HG03097 (cell line): ENCODE measurements around the gene DTNB.

Source experiments
- ATAC-seq: cut with Tn5 transposase; IDR thresholded peaks from one replicate; pipeline ENCODE4 v1.9.1; 2021; ENCODE audit not compliant: unreplicated experiment, low FRiP score

Gene DTNB

DNA sequence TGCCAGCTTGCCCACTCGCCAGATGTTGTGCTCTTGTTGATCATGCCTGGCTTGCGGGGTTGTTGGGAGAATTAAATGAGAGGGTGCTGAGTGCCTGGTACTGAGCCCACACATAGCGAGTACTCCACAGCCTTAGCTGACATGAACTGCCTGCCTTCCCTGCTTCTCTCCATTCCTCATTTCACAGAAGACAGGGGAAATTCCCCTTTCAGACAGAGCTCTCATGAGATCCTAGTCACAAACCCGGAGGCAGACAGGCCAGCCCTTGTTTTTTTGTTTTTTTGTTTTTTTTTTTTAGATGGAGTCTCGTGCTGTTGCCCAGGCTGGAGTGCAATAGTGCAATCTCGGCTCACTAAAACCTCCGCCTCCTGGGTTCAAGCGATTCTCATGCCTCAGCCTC, 314.5 kb downstream of the DTNB start:
- no peak for ATAC-seq

DNA sequence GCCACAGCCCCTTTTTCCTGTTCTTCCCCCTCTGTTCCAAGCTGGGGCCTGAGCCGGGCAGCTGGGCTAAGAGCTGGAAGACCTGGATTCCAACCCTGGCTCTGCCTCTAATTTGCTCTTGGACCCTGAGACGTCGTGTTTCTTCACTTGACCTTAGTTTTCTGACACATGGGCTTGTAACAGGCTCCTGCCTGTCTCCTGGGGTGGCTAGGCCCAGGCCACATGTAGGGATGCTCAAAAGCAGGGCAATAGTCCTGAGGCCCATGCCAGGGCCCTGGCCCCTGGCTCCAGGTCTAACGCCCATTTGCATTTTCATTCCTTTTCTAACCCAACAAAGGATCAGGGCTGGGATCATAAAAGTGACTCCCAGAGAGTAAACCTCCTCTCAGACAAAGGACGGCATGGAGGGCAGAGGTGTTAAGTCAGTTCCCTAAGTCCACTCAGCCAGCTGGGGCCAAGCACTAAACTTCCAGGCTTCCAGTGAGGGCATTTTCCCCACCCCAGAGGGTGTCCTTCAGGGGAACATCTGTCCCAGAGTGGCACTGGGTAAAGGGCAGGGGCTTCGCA, 315.0 kb downstream of the DTNB start:
- ATAC-seq = no peak

DNA sequence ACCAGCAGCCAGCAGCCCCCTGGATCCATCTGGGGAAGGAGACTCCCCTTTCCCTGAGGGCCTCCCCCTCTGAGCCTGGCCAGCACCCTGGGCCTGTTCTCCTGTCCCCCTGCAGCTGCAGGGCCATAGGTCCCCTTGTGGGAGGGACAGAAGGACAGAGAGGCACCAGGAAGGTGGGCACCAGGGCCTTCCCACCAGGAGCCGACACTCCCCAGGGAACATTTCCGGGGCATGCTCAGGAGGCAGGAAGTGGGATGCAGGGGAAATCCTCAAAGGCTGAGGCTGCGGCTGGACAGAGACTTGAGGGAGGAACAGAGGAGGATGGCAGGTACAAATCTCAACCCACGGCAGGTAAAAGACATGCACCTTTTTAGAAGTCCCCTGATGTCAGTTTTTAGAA, 317.3 kb downstream of the DTNB start:
- ATAC-seq = no peak

DNA sequence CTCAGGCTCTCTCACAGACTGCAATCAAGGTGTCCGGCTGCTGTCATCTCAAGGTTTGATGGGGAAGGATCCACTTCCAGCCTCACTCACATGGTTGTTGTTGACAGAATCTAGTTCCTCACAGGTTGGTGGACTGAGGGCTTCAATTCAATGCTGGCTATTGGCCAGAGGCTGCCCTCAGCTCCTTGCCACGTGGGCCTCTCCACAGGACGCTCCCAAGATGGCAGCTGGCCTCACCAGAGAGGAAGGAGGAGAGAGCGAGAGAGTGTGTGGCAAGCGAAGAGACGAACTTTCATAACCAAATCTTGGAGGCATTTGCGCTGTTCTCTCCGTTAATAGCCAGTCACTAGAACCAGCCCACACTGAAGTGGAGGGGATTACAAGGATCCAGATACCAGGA, 318.1 kb downstream of the DTNB start:
- ATAC-seq = no peak

DNA sequence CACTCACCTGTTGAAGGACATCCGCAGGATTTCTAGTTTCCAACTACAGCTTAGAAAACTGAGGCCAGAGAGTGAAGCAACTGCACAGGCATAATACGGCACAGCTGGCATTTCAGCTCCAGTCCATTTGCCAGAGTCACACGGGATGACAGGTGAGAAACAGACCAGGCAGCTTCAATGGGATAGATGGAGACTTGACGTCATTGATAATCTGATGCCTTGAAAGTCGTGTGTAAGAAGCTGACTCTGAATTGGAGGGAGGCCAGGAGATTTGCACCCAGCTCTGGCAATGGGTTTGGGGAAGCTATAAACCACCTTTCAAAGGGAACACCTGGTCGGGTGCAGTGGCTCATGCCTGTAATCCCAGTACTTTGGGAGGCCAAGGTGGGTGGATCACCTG, 319.3 kb downstream of the DTNB start:
- ATAC-seq = no peak

DNA sequence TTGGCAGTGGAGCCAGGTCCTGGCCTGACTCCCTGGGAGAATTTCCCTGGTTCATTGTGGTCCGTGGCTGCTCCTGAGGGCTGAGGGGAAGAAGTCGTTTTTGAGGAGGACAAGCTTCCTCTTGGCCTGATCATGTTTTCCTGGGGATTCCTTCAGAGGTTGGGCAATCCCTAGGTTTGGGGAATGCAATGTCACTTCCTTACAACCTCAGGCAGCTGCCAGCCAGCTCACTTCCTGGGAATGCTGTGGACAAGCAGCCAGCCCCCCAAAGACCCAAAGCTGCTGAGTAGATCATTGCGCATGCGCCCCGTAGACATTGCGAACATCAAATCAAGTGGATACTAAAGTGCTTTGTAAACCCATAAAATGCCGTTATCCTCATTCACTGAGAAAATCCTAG, 324.0 kb downstream of the DTNB start:
- no peak for ATAC-seq

DNA sequence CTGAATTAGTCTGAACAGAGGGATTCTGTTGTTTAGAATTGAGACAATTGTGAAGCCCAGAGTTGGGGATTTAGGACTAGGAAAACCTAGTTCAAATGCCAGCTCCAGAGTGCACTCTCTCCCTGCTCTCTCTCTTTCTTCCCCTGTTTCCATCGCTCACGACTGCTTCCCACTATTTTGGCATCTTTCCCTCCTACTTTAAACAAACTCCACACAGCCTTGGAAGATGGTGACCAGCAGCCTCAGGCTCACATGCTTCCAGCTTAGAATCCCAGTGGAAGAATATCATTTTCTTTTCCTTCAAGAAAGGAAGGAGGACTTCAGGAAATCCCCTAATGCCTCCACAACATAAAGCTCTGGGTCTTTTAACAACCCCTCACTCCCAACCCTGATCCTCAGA, 325.5 kb downstream of the DTNB start:
- no peak for ATAC-seq

DNA sequence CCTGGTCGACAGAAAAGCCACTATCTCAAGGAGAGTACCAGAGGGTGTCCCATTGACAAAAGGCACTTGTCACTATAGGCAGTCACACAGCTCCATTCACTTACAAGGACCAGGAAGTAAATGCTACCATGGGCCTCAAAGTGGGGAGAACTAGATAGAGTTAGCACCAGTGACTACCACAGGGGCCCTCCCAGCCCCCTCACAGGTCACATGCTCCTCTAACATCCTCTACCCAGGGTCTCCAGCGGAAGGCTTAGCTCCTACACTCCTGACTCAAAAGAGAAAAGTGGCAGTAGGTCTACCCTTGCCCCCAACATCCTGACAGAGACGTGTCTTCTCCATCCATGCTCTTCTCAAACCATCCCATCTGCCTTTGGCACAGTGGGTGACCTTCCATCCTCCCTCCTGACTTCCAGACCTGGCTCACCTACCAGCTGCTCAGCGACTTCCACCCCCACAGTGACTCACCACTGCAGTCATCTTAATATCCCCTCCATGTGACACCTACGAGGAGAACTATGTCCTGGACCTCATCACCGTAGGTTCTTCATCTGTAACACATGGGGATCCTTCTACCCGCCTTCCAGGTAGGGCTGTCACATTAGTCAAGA, 326.1 kb downstream of the DTNB start:
- ATAC-seq = no peak

DNA sequence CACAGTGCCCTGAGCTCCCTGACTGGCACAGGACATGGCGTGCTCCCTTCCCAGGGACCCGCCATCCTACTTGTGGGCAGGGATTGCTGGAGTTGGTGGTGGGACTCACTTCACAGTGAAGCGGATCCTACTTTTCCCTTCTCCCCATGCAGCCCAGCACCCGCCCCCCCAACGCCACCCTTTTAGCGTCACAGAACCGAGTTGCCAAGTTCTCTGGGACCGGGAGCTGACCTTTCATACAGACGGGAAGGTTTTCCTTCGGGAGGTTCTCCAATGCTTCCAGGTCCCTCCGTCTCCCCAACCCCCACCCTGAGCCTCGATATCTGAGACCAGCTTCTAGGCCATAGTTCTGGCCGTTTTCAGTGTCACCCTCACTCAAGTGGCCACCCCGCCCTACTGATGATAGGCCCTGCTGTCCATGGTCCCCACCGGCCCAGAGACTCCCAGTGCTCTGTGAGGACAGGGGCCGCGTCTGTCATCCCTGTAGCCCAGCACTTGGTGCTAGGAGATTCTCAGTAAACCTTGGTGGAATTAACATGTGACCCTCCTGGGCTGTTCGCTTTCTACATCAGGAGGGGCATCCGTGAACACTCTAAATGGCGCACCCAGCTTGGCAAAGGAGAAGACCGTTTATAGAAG, 330.1 kb downstream of the DTNB start:
- no peak for ATAC-seq

DNA sequence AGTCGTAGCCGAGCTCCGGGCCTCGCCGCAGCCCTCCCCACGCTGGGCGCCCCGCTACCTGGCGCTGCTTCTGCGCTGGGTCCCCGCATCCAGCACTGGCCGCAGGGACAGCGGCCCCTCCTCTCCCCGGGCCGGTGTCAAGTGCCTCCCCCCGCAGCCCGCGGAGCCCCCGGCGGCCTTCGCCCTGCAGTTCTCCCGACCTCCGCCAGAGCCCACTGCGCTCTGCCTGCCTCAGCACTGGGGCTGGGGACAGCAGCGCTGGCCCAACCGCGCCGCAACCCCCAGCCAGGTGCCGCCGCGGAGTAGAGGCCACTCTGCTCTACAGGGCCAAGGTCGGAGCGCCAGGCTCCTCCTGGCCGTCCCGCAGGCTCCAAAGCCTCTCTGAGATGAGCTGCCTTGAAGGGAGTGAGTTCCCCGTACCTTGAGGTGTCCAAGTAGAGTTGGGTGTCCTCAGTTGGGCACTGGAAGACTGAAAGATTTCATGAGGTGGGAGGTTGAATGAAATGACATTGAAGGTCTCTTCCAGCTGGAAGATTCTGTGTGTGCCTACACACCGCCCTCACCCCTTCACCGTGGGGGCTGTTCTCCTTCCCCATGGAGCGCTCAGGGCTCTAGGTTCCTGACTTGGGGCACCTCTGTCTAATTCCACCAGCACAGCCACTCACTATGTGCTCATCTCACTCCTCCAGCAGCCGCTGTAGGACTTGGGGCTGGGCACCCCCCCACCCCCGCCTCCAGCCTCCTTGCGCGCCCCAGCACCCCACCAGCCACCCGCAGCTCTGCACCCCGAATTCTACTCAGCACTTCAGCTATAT, 330.8 kb downstream of the DTNB start:
- peak; percentile 84 for ATAC-seq

DNA sequence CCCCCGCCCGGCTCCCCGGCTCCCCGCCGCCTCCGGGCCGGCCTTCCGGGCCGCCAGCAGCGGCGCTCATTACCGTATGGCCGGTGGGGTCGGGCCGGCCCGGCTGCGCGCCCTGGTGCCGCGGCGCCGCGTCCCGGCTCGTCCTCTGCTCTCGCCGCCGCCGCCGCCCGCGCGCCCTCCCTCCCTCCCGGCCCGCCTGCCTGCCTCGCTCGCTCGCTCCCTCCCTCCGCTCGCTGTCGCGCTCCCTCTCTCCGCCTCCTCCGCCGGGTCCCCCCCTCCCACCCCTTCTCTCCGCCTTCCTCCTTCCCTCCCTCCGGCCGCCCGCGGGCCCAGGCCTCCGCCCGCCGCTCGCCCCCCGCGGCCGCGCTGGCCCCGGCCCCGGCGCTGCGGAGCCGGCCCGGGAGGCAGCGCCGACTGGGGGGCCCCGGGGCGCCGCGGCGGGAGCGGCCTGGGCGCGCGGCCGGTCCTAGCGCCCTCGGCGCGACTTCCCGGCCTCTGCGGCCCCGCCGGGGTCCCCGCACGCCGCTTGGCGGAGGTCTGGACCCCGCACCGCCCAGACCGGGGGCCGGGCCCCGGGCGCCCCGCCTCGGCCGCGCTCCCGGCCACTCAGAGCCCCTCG, 331.5 kb downstream of the DTNB start, which contains the start of gene DNMT3A:
TSS of gene DNMT3A (minus strand) at position 173 of the 619 bp plus-strand sequence. CDS start 27,941 bp downstream, outside the sequence.
- peak; percentile 26 for ATAC-seq

DNA sequence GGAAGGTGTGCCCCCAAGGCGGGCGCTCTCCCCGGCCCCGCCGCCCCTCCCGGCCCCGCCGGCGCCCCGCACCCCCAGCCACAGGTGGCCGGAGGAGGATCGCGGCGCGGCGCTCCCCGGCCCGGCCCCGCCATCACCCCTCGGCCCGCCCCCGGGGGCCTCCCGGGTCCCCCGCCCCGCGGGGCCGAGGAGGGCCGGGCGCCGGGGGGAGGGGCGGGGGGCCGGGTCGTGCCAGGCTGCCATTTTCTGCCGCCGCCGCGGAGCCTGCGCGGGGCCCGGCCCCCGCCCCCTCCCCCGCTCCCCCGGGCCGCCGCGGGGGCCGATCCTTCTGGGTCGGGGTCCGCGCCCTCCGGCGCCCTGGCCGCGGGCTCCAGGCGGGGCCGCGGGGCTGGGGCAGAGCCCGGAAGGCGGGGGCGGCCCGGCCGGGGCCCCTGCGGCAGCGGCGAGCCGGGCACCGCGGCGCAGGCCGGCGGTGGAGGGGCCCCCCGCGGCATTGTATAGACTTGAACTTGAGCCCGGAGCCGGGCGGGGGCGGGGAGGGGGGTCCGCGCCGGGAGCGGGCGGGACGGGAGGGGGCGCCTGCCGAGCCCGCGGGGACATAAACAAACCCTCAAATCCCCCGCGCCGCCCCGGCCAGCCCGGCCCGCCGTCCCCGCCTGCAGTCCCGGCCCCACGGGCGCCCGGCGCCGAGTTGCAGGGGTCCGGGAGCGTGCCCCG, 332.2 kb downstream of the DTNB start:
- peak; percentile 5 for ATAC-seq

DNA sequence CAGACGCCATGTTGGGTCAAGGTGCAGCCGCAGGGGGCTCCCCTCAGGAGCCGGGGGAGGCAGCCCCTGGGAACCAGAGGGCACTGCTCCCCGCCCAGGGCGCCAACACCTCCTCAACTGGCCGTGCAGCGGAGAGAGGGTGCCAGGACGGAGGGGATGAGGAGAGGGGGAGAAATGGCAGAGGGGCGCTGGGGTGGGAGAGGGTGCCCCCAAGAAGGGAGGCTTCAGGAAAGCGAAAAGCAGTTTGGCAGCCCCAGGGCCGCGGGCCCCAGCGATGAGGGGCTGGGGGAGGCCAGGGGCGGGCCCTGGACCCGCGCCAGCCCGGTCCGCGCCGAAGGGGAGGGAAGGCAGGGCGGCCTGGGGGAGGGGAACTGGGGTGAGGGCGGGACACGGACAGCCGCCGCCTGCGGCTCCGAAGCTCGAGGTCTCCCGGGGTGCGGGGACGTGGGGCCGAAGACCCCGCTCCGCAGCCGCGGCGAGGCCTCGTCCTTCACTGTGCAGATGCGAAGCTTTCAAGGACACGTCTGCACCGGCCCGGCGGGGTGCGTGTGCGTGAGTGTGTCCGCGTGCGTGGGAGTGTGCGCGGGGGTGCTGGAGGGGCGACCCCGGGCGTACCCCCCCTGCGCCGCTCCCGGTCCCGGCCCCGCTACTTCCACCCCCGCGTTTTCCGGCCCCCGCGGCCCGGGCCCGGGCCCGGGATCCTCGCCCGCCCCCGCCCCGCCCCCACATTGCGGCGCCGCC, 333.0 kb downstream of the DTNB start:
- no peak for ATAC-seq

DNA sequence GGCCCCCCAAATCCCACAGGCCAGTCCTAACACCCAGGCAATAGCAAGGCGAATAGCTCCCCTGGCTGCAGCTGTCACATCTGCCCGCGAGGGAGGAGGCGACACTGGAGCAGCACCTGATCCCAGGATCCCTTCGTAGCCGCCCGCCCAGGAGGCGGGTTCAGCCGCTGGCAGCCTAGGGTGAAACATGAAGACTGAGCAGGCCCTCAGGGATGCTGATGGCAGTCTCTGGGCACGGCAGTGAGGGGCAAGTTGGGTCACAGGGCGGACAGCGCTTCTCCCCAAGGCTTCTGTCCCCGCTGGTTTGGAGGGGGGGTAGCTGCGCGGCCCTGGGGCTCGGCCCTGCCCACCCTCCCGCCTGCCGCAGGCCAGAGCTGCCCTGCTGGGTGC, 333.6 kb downstream of the DTNB start:
- no peak for ATAC-seq

DNA sequence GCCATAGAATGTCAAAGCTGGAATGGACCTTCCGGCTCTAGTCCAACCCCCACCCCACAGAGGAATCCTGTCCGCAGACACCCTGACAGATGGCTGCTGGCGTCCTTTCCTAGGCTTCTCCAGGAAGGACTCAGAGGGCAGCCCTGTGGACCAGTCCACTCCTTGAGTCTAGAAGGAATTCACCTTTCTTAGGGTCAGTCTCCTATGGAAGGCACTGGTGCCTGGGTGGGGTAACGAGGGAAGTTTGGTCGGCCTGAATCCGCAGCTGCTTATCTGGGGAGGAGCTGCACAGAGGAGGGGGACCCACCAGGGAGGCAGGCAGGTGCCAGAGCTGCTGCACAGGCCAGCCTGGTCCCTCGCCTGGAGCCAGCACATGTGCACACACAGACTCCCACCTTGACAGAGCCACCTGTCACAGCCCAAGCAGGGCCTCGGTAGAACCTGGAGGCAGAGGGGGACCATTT, 334.1 kb downstream of the DTNB start:
- ATAC-seq = no peak

DNA sequence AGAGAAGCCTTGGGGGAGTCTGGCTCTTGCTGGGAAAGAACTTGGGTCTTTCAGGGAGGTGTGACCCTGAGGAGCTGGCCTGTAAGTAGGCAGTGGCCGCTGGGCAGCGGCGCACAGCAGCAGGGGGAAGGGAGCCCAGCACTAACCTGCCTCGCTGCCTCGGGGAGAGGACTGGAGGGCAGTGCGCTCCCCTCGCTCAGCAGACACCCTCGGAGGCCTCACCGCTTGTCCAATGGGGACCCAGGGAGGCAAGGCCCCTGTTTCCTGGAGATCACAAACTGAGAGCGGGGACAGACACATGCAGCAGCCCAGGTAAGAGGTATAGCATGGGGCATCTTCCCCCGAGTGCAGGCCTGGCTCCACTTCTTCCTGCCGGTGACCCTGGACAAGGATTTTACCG, 335.0 kb downstream of the DTNB start:
- ATAC-seq = no peak

DNA sequence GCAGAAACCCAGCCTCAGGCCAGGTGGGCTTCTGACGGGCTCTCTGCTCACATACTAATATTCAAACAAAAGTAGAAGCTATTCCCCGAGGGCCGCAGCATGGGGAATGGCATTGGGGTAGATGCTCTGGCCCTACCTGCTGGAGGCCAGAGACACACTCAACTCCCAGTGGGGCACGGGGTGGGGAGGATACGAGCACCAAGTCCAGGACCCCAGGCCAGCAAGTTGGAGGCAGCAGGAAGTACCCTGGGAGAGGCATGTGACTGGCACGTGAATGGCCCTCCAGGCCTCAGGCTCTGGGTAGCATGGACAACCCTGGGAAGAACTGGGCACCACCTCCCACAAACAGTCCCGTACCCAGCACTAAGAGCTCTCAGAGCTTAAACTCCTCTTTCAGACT, 335.5 kb downstream of the DTNB start:
- no peak for ATAC-seq

DNA sequence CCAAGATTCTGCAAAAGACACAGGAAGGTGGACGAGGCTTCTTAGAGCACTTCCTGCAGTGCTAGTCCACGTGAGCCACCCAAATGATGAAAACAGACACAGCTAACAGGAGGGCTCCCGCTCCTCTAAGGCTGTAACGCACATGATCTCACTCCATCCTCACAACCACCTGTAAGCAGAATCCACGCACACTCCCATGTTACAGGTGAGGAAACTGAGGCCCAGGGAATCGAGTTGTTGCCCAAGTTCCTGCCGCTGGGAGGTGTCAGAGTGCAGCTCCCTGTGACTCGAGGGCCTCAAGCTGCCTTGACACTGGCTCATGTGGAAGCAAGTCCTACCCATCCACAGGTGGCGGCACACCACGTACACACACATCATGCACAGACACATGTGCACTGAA, 336.1 kb downstream of the DTNB start:
- ATAC-seq = no peak

DNA sequence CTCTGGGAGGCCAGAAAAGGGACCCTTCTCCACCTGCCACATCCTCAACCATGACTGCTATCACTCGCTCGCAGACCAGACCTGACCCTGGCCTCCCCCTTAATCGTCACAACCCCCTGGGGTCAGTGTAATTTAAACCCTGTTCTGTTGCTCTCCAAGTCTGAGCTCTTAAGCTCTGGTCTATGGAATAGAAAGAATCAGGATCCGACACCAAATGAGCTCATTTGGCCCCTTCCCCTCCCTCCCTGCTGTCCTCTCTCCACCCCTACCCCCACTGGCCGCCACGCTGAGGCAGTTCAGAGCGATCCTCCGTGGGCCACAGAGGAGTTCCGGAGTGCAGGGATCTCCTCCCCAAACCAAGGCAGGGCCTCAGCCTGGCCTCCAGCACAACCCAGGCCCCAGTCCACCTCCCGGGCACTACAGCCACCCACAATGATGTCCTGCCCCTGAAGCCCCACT, 337.0 kb downstream of the DTNB start:
- ATAC-seq = no peak

DNA sequence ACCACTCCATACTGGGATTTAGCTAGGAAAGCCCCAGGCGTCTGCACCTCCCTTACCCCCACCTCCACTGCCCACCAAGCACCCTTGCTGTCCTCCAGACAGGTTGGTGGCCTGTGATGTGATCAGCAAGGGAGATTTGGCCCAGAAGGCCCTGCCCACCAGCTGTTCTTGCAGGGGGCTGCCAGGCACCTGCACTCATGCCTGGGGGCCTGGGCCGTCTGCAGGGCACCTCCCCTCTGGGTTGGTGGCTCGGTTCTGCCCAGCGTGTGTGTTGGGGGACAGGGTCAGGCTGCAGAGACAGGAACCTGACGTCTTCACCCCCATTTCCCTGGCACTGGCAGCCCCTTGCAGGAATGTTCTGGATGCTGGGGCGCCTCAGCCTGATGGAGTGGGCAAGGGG, 337.4 kb downstream of the DTNB start:
- no peak for ATAC-seq
